CD4-positive, alpha-beta T cell treated with Interleukin-17A for 4 hours (primary cell): ENCODE results near the gene ACP7.
"Not testable (repeated sequence)": the region's sequence is repeated elsewhere in the genome, so short reads cannot be mapped to it uniquely, and the experiment has no call there.

Source experiments
- DNase-seq: peaks from one replicate; pipeline ENCODE4 v3.0.0-alpha.2; 2020; ENCODE audit warnings: mixed read lengths

Gene ACP7

DNA sequence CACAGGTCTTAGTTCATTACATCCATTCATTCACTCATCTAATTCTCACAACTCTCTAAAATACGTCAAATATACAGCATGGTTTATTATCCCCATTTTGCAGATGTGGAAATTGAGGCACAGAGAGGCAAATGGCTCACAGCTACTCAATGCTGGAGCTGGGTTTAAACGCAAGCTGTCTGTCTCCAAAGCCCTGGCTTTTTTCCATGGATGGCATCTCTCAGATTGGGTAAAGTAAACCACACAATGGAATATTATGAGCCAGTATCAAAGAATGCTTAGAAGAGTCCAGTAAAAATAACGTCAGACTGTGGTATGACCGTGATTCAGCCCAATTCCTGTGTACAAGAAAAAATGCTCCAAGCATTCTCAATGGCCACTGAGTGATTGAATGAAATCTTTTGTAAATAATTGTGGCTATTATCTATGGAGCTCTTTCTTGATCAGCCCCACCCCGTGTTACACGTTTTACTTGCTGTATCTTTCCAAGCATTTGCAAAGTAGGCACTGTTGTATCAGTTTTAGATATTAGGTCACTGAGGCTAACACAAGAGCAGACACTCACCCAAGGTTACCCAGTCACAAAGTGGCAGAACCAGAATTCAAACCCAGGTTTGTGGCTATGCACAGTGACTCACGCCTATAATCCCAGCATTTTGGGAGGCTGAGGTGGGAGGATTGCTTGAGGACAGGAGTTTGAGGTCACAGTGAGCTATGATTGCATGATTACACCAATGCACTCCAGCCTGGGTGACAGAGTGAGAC, 5.5 kb upstream of the ACP7 start:
- no peak for DNase-seq

DNA sequence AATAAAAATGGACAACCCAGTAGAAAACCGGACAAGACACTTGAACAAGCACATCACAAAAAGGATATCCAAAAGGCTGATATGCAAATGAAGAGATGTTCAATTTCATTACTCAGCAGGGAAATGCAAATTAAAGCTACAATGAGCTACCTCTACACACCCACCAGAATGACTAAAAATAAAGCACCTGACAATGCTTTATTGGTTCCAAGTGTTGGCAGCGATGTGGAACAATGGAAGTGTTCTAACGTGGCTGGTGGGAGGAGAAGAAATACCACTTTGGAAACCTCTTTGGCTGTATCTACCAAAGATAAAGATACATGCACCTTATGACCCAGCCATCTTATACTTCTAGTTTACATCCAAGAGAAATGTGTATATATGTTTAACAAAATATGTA, 3.7 kb upstream of the ACP7 start:
- no peak for DNase-seq

DNA sequence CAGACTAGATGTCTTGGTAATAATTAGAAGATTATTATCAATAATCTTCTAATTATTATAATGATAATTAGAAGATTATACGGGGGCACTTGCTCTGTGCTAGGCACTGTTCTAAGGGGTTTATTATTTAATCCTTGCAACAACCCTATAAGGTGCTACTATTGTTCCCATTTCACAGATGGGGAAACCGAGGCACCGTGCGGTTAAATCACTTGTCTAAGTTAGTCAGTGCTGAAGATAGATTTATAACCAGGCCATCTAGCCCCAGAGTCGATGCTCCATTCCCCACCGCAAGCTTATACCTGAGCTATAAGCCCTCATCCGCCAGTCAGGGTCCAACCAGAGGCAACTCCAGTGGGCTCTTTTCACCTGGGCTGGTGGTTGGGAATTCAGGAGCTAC, 2.0 kb upstream of the ACP7 start:
- no peak for DNase-seq

DNA sequence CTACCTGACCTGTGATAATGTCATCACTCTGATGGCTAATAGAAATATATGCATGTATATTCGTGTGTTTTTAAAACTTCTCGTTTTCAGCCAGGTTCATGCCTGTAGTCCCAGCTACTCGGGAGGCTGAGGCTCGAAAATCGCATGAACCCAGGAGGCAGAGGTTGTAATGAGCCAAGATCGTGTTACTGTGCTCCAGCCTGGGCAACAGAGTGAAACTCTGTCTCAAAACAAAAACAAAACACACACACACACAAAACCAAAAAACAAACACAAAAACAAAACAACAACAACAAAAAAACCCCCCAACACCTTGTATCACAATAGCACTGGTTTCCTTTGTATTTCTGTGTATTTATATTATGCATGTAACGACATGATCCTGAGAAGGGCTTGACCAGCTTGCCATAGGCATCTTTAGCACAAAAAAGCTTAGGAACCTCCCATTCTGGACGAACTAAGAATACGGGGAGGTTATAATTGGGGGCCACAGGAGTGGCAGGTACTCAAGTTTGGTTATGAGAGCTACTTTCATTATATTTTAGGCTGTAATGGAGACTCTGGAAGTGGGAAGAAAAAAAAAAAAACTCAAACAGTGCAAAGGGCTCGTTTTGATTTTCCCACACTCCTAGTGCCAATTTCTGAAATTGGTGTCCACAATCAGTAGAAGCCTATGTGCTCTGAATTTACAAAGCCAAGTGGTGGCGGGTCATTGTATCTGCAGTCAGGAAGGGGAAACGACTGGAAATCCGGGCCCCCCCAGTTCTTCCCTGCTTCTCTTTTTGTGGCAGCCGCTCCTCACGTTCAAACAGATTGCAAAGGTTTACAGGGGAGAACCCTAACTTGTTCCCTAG, 1.2 kb upstream of the ACP7 start:
- DNase-seq: no peak

DNA sequence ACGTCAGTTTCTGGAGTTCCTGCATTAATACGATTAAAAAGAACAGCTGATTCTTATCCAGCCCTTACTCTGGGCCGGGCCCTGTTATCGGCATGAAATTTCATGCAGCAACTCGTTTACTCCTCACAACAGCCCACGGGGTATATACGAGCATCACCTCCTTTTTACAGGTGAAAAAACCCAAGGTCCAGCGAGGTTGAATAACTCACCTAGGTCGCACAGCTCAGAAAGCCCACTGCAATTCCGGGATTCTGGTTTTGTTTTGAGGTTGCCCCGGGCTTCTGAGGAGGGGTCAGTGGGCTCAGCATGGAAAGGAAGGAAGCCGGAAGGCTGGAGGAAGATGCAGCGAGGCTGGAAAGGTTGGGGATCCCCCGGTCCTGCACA, 577 bp upstream of the ACP7 start:
- DNase-seq: peak; percentile 7

DNA sequence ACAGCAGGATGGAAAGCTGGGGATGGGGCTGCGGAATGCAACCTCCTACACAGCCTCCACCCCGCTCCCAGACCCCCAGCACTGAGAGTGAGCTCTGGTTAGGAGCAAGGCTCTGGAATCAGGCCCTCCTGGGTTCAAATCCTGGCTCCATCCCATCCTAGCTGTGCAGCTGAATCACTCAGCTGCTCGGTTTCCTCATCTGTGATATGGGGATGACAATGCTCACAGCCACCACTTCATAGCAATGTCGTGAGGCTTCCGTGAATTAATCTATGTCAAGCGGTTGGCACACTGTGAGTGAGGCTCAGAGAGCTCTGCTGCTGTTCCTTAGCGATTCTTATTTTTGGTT, 538 bp downstream of the ACP7 start:
- DNase-seq: no peak

DNA sequence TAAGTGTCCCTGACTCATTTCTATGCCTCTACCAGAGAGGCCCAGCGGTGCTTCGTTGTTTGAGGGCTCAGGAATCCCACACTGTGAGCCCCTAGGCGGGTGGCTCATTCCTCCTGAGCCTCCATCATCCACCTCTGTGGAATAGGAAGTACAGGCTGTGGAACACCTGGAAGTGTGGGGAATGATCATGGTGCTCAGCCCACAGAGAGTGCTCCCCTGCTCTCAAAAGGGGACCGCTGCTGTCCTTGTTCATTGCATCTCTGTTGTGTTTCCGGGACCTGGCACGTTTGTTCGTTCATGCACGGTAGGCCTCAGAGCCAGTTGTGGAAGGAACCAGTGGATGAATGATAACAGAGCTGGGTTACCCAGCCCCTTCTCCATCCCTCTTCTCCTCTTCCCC, 1.2 kb downstream of the ACP7 start:
- no peak for DNase-seq

DNA sequence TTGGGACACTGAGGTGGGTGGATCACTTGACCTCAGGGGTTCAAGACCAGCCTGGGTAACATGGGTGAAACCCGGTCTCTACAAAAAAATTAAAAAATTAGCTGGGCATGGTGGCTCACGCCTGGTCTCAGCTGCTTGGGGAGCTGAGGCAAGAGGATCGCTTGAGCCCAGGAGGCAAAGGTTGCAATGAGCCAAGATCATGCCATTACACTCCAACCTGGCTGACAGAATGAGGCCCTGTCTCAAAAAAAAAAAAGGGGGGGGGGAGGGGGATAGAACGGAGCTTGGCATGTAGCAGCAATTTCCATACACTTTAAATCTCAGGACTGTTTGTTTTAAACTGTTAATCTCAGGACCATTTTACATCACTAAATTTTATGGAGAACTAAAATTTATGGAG, 2.2 kb downstream of the ACP7 start:
- no peak for DNase-seq

DNA sequence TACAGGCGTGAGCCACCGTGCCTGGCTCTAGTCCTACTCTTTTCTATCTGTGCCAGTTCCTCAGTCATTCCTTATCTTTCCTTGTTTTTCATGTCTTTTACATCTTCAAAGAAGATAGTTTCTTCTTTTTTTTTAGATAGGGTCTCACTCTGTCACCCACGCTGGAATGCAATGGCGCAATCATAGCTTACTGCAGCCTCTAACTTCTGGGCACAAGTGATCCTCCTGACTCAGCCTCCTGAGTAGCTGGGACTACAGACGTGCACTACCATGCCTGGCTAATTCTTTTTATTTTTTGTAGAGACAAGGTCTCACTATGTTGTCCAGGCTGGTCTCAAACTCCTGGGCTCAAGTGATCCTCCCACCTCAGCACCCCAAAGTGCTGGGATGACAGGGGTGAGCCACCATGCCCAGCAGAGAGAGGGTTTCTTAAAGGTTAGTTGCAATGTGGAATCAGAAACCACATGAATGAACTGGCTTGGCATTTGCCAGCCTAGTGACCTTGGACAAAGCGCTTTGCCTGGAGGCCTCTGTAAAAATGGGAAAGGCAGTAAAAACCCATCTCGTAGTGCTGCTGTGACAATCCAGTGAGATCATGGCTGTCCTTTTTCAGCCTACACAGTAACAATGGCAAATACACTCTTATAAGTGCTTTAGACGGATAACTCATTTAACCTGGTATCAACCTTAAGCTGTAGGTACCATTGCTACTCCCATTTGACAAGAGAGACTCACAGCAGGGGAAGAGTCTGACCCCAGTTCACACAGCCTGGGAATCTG, 3.9 kb downstream of the ACP7 start:
- DNase-seq: no peak

DNA sequence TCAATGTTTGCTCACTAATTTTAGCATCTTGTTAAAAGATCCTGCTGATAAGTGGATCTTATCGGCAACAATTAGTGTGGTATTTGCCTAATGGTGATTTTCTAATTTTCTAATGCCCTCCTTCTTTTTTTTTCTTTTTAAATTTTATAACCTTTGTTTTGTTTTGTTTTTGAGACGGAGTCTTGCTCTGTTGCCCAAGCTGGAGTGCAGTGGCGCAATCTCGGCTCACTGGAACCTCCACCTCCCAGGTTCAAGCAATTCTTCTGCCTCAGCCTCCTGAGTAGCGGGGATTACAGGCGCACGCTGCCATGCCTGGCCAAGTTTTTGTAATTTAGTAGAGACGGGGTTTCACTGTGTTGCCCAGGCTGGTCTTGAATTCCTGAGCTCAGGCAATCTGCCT, 5.8 kb downstream of the ACP7 start:
- not testable (repeated sequence) for DNase-seq

DNA sequence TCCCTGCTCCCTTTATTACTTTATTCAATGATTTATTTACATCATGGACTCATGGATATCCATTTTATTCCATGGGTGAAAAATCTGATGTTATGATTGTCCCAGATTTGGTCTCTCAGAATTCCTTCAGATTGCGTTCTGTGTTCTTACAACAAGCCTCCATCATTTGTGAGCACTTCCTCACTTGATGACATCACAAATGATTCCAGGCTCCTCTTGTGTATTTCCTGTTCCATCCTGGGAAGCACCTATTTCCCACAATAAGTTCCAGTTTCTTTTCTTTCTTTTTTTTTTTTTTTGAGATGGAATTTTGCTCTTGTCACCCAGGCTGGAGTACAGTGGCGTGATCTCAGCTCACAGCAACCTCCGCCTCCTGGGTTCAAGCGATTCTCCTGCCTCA, 6.7 kb downstream of the ACP7 start:
- DNase-seq: no peak

DNA sequence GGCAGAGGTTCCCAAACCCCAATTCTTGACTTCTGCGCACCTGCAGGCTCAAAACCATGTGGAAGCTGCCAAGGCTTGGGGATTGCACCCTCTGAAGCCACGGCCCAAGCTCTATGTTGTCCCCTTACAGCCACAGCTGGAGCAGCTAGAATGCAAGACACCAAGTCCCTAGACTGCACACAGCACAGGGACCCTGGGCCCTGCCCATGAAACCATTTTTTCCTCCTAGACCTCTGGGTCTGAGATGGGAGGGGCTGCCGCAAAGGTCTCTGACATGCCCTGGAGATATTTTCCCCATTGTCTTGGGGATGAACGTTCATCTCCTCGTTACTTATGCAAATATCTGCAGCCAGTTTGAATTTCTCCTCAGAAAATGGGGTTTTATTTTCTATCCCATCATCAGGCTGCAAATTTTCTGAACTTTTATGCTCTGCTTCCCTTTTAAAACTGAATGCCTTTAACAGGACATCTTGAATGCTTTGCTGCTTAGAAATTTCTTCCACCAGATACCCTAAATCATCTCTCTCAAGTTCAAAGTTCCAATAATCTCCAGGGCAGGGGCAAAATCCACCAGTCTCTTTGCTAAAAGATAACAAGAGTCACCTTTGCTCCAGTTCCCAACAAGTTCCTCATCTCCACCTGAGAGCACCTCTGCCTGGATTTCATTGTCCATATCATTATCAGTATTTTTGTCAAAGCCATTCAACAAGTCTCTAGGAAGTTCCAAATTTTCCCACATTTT, 11.8 kb downstream of the ACP7 start:
- DNase-seq: not testable (repeated sequence)

DNA sequence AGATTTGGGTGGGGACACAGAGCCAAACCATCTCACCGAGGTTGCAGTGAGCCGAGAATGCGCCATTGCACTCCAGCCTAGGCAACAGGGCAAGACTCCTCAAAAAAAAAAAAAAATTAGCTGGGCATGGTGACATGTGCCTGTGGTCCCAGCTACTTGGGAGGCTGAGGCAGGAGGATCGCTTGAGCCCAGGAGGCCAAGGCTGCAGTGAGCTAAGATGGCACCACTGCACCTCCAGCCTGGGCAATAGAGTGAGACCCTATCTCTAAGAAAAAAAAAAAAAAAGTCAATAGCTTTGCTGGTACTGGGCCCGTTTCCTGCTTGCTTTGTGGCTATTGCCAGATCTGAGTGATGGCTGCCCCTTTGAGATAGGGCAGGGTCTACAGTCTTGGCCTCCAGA, 13.1 kb downstream of the ACP7 start:
- DNase-seq: no peak

DNA sequence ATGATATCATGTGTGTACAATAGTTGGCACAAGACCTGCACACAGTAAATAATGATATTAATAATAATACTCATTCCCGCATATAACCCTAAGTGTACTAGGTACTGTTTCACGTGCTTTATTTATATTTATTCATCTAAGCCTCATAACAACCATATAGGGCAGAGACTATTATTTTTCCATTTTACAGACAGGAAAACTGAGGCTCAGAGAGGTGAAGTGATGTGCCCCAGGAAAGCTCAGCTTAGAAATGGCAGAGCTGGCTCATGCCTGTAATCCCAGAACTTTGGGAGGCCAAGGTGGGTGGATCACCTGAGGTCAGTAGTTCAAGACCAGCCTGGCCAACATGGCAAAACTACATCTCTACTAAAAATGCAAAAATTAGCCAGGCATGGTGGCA, 13.6 kb downstream of the ACP7 start:
- DNase-seq: no peak

DNA sequence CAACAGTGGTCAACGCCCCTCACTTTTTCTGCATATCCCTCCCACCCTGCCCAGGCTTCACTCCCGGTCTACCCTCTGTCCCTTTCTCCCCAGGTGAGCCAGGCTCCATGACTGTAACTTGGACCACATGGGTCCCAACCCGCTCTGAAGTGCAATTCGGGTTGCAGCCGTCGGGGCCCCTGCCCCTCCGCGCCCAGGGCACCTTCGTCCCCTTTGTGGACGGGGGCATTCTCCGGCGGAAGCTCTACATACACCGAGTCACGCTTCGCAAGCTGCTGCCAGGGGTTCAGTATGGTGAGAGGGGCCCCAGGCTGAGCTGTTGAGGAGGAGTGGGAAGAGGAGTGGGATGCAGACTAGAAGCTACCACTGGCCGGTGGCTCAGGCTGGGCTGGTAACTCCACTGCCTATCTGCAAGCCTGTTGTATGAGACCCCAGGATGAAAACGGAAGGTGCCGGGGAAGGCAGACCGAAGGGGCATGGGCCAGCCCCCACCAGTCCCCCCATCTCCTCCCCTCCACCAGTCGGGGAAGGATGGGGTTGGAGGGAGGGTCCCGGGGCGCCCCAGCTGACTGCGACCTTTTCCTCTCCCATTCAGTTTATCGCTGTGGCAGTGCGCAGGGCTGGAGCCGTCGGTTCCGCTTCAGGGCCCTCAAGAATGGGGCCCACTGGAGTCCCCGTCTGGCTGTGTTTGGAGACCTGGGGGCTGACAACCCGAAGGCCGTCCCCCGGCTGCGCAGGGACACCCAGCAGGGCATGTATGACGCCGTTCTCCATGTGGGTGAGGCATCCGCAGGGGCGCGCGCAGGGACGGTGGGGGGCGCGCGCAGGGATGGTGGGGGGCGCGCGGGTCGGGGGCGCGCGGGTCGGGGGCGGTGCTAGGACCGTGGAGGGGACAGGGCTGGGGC, 14.4 kb downstream of the ACP7 start:
- no peak for DNase-seq

DNA sequence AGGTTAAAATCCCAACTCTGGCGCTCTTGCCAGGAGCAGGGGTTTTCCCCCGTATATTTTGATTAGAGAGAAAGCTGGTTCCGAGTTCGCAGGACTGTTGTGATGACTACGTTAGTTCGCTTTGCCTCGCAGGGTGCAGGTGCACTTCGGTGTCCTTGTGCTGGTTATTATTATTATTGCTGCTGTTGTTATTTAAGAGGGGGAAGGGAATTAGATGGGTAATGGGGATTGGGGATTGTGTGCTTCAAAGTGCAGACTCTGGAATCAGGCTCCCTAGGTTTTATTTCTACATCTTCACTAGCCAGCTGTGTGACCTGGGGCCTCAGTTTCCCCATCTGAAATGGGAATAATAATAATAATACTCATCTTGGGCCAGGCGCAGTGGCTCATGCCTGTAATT, 15.2 kb downstream of the ACP7 start:
- DNase-seq: no peak

DNA sequence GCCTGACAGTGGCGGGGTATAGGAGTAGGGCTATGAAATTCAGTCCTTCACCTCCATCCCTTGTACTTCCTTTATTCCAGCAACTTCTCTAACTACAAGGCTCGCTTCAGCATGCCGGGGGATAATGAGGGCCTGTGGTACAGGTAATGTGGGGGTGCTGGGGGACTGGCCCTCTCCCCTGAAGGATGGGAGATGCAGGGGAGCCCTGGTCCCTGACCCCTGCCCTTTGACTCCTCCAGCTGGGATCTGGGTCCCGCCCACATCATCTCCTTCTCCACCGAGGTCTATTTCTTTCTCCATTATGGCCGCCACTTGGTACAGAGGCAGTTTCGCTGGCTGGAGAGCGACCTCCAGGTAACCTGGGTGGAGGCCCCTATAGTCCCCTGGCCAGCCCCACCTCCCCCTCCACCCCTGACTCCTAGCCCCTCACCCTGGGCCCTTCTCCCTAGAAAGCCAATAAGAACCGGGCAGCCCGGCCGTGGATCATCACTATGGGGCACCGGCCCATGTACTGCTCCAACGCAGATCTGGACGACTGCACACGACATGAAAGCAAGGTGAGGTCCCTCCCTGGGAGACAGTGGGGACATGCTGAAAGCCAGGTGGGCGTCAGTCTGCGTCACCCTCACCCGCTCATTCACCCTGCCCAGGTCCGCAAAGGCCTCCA, 16.5 kb downstream of the ACP7 start:
- no peak for DNase-seq

DNA sequence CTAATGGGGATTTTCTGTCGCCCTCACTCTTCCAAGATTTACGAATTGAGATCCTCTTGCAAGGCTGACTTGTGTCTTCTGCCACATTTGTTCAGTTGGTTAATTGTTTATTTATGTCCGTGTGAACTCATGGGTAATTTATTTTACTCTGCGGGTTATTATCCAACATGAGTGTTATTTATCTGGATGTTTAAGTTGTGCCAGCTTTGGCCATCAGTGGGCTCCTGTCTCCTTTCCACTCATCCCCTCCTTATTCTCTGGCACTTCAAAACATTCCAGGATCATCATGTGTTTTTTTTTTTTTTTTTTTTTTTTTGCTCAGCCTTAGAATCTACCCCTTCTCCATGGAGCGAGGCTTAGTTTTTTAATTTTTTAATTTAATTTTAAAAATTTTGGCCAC, 19.0 kb downstream of the ACP7 start:
- DNase-seq: no peak

DNA sequence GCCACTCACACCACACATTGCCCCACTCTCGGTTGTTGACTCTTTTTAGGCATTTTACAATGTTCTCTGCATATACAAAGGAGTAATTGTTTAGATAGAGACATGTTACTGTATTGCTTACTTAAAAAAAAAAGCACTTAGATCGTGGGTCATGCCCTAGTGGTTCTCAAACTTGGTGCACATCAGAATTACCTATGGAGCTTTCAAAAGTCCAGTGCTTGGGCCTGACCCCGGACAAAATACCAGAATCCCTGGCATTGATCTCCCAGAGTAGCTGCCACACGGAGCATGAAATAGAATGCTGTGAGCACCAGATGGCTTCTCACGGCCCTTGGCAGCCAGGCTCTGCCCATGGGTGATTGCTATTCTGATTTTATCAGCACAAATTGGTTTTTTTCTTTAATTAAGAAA, 20.0 kb downstream of the ACP7 start:
- DNase-seq: no peak

DNA sequence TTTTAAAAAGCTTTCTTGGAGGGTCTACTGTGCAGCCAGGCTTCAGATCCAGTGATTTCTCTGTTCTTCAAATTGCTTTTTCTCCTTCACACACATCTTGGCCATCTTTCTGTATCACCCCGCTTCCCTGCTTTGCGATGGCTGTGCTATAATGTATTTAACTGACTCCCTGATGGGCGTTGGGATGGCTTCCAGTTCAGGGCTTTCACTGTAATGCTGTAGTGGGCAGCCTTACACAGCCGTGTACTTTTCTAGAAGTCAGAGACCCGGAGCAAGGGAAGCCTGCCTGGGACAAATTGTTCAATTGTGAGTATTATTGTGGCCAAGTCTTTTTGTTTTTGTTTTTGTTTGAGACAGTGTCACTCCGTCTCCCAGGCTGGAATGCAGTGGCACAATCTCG, 22.0 kb downstream of the ACP7 start:
- DNase-seq: no peak

DNA sequence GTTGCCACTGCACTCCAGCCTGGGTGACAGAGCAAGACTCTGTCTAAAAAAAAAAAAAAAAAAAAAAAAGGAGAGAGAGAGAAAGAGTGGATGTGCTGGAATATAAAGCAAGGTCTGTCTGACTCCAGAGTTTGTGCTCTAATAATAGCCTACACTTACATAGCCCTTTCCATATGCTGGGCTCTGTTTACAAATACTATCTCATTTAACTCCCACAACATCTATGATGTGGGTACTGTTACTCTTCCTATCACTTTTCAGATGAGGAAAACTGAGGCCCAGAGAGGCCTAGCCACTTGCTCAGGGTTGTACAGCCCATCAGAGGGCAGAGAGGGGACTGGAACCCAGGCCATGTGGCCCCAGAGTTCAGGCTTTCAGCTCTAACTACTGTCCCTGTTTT, 25.5 kb downstream of the ACP7 start:
- no peak for DNase-seq
